Testis (tissue), 3 donors: ENCODE results near the gene RBFOX1. TPM values are rescaled to one million over a fixed set of nuclear protein-coding genes. Genes with fewer than 3 reads are reported as not detected.

Source experiments
- DNase-seq: peaks from one replicate; pipeline ENCODE4 v3.0.0-alpha.2; 2019
- H3K27ac ChIP-seq, 2 donors: fragments of 200-600 bp; sonication (generic); one replicate each; pipeline ENCODE4 v1.5.1; 2019
- H3K27me3 ChIP-seq: fragments of 200-600 bp; sonication (generic); one replicate; pipeline ENCODE4 v1.5.1; 2019
- H3K36me3 ChIP-seq: fragments of 200-600 bp; sonication (generic); one replicate; pipeline ENCODE4 v1.5.1; 2017; ENCODE audit warnings: low read depth; ENCODE audit errors: missing control alignments
- H3K4me1 ChIP-seq: fragments of 200-600 bp; sonication (generic); one replicate; pipeline ENCODE4 v1.5.1; 2019
- H3K4me3 ChIP-seq, 2 donors: fragments of 200-600 bp; sonication (generic); one replicate each; pipeline ENCODE4 v1.5.1; 2017 to 2019
- H3K9me3 ChIP-seq: fragments of 200-600 bp; sonication (generic); one replicate; pipeline ENCODE4 v1.5.1; 2017
- POLR2A ChIP-seq: fragments of 450-650 bp; IDR thresholded peaks from one replicate; pipeline ENCODE4 v1.6.1; 2017; ENCODE audit warnings: antibody characterized with exemption, mild to moderate bottlenecking, moderate library complexity
- WGBS, 2 donors: methylation state at CpG; one replicate each; pipeline ENCODE4 v1.1.5; 2018; 5-methylcytosine and 5-hydroxymethylcytosine counted together
- intact Hi-C: fragments of 100-400 bp; cut with DNase I; formaldehyde crosslinking; loops from one replicate; pipeline ENCODE4 v1.15.1; 2023; ENCODE audit warnings: low total_unique reads
- polyA plus RNA-seq: library from polyadenylated mRNA; stranded (reverse); fragments of 350-450 nt; fragmentation: Illumina TruSeq; extraction: RNeasy Lipid Tissue Mini Kit (QIAGEN cat#74804); gene quantifications from one replicate; pipeline ENCODE4 v1.2.3, GENCODE V29; 2014; ENCODE audit warnings: low read depth, low replicate concordance; ENCODE audit not compliant: insufficient read depth
- total RNA-seq, 2 donors: library from RNA; depleted of rRNA; stranded (reverse); fragments of >200 nt; gene quantifications; one replicate each; pipeline ENCODE4 v1.2.3, GENCODE V29; 2016
- TF ChIP-seq, protein P1 (sequence below), 3 experiments: fragments of 450-650 bp in 2 of 3; fragments of 200-600 bp in 1 of 3; sonication (generic) in 1 of 3; IDR thresholded peaks; one replicate each; pipeline ENCODE4 v1.5.1; 2016 to 2019; ENCODE audit warnings: antibody characterized with exemption in 3 of 3, mild to moderate bottlenecking in 2 of 3, moderate library complexity in 1 of 3

RBFOX1 gene
- total and polyA plus RNA-seq, 3 donors from 2014 or later, result 0.68 to 2.8 (median 1.1) TPM

DNA sequence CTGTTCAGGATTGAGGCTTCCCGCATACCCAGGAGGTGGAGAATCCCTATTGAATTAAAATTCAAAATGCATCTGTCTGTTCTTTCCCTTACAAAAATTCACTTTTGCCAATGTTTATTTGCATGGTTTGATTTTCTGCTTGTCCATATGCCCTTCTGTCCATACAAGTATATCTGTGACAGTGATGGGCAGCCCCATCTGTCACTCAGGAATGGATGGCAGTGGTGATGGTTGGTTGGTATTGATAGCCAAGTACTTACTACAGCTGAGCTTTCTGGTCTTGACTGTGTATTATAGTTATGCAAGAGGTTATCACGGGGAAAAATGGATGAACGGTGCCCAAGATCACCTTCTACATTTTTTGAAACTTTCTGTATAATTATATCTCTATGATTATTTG lies 171.0 kb downstream of the RBFOX1 start:
- H3K4me1 ChIP-seq, result no peaks in the 10 kb centered on the region
- WGBS, 2 donors, result 82 to 86% methylated on average over 3 of the region's 3 CpGs
- DNase-seq, result no peak
- no peaks in the 10 kb centered on the region for H3K9me3 ChIP-seq
- intact Hi-C loops, result no loop called here
- no peak for TF ChIP-seq POLR2A
- TF ChIP-seq, protein P1, sequence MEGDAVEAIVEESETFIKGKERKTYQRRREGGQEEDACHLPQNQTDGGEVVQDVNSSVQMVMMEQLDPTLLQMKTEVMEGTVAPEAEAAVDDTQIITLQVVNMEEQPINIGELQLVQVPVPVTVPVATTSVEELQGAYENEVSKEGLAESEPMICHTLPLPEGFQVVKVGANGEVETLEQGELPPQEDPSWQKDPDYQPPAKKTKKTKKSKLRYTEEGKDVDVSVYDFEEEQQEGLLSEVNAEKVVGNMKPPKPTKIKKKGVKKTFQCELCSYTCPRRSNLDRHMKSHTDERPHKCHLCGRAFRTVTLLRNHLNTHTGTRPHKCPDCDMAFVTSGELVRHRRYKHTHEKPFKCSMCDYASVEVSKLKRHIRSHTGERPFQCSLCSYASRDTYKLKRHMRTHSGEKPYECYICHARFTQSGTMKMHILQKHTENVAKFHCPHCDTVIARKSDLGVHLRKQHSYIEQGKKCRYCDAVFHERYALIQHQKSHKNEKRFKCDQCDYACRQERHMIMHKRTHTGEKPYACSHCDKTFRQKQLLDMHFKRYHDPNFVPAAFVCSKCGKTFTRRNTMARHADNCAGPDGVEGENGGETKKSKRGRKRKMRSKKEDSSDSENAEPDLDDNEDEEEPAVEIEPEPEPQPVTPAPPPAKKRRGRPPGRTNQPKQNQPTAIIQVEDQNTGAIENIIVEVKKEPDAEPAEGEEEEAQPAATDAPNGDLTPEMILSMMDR (IDR thresholded peaks at IDR 0.05), result no peak
- no peak overlapping the region for H3K4me3 ChIP-seq
- H3K27ac ChIP-seq, result no peak overlapping the region
- H3K36me3 ChIP-seq, result no peaks in the 10 kb centered on the region
- H3K27me3 ChIP-seq, result no peaks in the 10 kb centered on the region

DNA sequence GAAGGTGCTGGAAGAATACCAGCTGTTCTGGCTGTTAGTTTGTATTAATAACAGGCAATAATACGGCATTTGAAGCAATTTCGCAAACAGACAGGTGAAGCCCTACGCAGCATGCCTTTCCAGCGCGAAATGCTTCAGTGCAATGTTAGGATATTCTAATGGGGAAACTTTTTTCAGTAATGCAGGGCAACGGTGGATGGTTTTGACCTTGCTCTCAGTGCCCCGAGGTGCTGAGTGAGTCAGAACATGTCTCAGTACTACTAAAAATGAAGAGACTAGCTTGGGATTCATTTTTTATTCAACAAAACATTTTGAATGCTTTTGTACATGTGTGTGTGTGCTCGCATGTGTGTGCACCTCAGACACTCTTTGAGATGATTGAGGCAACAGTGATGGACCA lies 172.2 kb downstream of the RBFOX1 start:
- no peak overlapping the region for H3K27ac ChIP-seq
- no peak for TF ChIP-seq POLR2A
- TF ChIP-seq, protein P1 (IDR thresholded peaks at IDR 0.05), result no peak
- WGBS, 2 donors, result 84 to 86% methylated on average over 8 of the region's 8 CpGs
- DNase-seq, result no peak
- intact Hi-C loops, result no loop called here
- H3K4me1 ChIP-seq, result no peaks in the 10 kb centered on the region
- no peaks in the 10 kb centered on the region for H3K9me3 ChIP-seq
- H3K4me3 ChIP-seq, result no peak overlapping the region
- H3K27me3 ChIP-seq, result no peaks in the 10 kb centered on the region
- H3K36me3 ChIP-seq, result no peaks in the 10 kb centered on the region

DNA sequence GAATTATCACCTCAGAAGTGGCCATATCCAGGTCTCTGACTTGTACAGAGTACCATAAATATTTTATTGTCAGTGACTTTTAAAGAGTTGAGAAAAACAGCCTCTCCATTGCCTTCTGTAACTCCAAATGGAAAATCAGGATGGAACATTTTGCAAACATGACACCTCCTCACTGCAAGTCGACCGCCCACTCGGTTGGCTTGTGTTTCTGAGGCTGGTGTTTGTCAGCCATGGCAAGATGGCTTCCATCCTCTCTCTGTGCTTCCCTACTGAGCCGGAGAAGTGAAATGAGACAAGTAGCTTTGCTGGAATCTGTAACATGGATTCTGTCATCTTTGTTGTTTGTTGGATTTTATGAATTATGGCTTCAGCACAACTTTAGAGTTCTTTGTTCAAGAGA lies 172.8 kb downstream of the RBFOX1 start:
- Histone ChIP-seq H3K36me3 (no peaks in the 10 kb centered on the region), H3K9me3 (no peaks in the 10 kb centered on the region), H3K4me3 (no peak overlapping the region), H3K4me1 (no peaks in the 10 kb centered on the region), H3K27me3 (no peaks in the 10 kb centered on the region), H3K27ac (no peak overlapping the region)
- TF ChIP-seq, protein P1 (IDR thresholded peaks at IDR 0.05), result no peak
- TF ChIP-seq POLR2A, result no peak
- no peak for DNase-seq
- intact Hi-C loops, result no loop called here
- WGBS, 2 donors, result 83 to 84% methylated on average over 4 of the region's 4 CpGs

DNA sequence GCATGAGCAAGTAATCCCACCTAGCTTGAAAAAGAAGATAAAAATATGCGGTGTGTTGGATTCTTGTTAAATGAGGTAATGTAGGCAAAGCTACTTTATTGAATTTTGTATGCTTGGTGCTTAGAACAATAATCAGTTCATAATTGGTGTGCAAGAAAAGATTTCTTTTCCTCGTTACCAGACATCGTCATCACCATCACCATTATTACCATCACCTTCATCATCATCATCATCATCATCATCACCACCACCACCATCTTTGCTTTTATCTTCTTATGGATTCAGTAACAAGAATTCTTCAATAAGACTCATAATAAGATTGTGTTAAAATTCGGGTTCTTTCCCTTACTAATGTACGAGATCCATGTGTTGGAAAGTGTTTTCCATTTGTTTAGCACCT lies 173.7 kb downstream of the RBFOX1 start:
- intact Hi-C loops, result no loop called here
- H3K27ac ChIP-seq, result no peak overlapping the region
- H3K27me3 ChIP-seq, result no peaks in the 10 kb centered on the region
- no peaks in the 10 kb centered on the region for H3K36me3 ChIP-seq
- H3K4me1 ChIP-seq, result no peaks in the 10 kb centered on the region
- H3K4me3 ChIP-seq, result no peak overlapping the region
- H3K9me3 ChIP-seq, result no peaks in the 10 kb centered on the region
- no peak for DNase-seq
- 83 to 90% methylated on average over 5 of the region's 5 CpGs for whole genome bisulfite sequencing, 2 donors
- TF ChIP-seq, protein P1 (IDR thresholded peaks at IDR 0.05), result no peak
- TF ChIP-seq POLR2A, result no peak

DNA sequence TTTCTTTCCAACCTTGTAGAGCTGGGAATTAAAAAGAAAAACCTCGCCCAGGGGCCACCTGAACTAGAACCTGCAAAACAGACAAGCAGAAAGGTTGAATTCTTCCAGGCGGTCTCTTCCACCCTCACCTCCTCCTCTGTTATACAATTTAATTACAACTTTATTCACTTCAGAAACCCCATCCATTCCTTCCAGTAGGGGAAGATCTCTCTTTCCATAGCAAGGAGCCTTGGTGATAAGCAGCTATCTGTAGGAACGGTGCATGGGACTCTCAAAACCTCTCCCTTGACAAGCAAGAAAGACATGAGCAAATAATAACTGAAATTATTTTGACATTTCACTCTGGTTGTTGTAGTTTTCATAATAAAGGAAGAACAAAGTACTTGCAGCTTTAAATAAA lies 176.0 kb downstream of the RBFOX1 start:
- TF ChIP-seq POLR2A, result no peak
- TF ChIP-seq, protein P1 (IDR thresholded peaks at IDR 0.05), result no peak
- intact Hi-C loops, result no loop called here
- Histone ChIP-seq H3K36me3 (no peaks in the 10 kb centered on the region), H3K9me3 (no peaks in the 10 kb centered on the region), H3K27me3 (no peaks in the 10 kb centered on the region), H3K4me3 (no peak overlapping the region), H3K27ac (no peak overlapping the region), H3K4me1 (no peaks in the 10 kb centered on the region)
- WGBS, 2 donors, result 57 to 64% methylated on average over 3 of the region's 3 CpGs
- no peak for DNase-seq
